ENCODE data around the gene ZNF750.

The ZNF750 gene

DNA sequence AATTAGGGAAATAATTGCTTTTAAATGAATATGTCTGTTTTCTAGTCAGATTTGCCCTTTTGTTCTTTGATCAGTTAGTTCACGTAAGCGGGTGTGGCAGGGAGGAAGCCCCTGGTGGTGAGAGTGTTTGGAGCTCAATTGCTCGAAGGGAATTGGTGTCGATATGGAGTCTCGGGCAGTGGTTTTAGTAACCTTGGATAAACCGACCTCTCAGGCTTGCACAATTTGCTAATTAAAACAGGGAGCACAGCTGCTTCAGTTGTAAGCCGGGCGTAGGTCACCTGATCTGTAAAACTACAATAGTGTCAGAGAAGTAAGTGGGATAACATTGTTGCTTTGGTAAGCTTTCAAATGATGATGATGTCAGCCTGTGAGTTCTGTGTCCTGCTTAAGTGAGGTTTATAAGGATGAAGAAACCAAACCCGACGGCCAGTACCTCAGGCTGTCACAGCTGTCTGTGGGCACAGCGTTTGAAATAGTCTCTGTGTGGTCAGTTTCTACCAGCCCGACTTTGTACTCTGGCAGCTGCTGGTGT lies 2.9 kb downstream of the ZNF750 start:
- H3K4me3 ChIP-seq (ENCODE audit: low read length) = no peak overlapping the region
- no peaks in the 10 kb centered on the region for H3K4me1 ChIP-seq (ENCODE audit: control insufficient read depth, insufficient read depth, low read length)
- no peak overlapping the region for H3K9ac ChIP-seq (ENCODE audit: low read length)
- no peaks in the 10 kb centered on the region for H3K9me3 ChIP-seq (ENCODE audit: control insufficient read depth, low read length)
- H3K36me3 ChIP-seq (ENCODE audit: control insufficient read depth, insufficient read depth, low read length) = no peaks in the 10 kb centered on the region
- H3K27me3 ChIP-seq (ENCODE audit: control insufficient read depth, insufficient read depth, low read length) = no peaks in the 10 kb centered on the region

DNA sequence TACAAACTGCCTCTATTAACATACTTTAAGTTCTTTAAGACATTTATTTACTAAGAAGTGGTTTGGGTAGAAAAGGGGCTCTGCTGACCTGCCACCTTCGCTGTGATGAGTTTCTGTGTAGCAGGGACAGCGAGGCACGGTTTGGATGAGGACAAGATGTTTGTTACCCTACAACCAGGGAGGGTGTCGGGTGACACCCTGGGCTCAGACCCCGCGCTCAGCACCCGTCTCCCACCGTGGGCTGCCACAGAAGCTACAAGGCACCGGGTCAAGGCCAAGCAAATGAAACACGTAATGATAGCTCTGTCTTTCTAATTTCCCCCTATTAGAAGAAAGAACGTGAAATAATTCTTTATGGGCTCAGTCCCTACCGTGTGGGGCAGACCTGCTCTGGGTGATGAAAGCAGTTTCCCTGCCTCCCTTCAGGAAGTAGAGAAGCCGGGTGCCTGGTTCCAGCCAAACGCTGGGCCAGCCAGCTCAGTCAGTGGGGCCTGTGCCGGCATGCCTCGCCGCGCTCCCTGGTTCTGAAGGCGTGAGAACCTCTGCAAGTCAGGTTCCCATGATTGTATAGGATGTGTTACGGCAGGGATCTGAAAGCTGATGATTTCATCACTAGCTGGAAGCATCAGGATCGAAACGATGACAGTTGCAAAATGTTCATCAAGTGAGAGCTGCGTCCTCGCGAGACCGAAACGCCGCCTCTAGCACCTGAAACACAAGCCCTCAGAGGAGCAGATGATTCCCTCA lies 3.9 kb downstream of the ZNF750 start:
- Histone ChIP-seq H3K9me3 (ENCODE audit: control insufficient read depth, low read length) (no peaks in the 10 kb centered on the region), H3K9ac (ENCODE audit: low read length) (no peak overlapping the region), H3K27me3 (ENCODE audit: control insufficient read depth, insufficient read depth, low read length) (no peaks in the 10 kb centered on the region), H3K36me3 (ENCODE audit: control insufficient read depth, insufficient read depth, low read length) (peaks cover 5% of the 10 kb centered on the region), H3K4me1 (ENCODE audit: control insufficient read depth, insufficient read depth, low read length) (no peaks in the 10 kb centered on the region), H3K4me3 (ENCODE audit: low read length) (no peak overlapping the region)

DNA sequence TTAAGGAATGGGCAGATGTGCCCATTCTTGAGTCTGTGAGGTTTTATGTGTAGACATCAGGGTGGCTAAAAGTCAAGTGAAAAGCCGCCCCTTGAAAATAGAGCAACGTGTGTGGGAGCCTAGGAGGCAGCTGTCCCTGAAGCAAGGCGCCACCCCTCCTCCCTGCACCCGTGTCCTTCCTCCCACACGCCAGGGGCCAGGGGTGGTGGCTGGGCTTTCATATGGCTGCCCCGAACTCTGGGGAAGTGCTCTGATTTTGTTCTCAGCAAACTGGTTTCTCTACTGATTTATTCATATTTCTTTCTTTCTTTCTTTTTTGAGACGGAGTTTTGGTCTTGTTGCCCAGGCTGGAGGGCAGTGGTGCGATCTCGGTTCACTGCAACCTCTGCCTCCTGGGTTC lies 4.7 kb downstream of the ZNF750 start:
- Histone ChIP-seq H3K9ac (ENCODE audit: low read length) (no peak overlapping the region), H3K27me3 (ENCODE audit: control insufficient read depth, insufficient read depth, low read length) (no peaks in the 10 kb centered on the region), H3K36me3 (ENCODE audit: control insufficient read depth, insufficient read depth, low read length) (peaks cover 10% of the 10 kb centered on the region), H3K9me3 (ENCODE audit: control insufficient read depth, low read length) (no peaks in the 10 kb centered on the region), H3K4me3 (ENCODE audit: low read length) (no peak overlapping the region), H3K4me1 (ENCODE audit: control insufficient read depth, insufficient read depth, low read length) (no peaks in the 10 kb centered on the region)

DNA sequence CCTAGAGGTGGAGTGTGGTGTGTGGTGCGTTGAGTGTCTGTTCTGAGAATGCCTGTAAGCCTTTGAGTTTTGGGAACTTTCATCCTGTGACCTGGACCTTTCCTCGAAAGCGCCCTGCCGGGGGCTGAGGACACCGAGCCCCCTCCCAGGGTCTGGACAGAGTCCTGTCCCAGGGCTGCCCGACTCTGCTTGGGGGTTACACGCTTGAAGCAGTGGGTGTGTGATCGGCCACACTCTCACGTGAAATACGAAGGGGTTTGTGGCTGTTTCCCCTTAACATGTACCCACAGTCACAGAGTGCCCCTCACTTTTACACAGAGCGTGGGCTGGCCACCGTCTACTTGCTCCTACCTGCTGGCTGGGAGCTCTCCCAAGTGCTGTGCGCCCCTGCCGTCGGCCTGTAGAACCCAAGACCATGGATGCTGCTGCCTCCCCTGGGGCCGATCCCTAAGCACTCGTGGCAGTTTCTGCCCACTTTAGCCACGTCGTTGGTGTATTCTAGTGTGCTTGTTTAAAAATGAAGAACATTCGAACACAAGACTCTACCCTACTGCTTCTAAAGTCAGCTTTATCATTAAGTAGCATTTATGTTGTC lies 6.8 kb downstream of the ZNF750 start:
- no peak overlapping the region for H3K4me3 ChIP-seq (ENCODE audit: low read length)
- no peaks in the 10 kb centered on the region for H3K9me3 ChIP-seq (ENCODE audit: control insufficient read depth, low read length)
- H3K4me1 ChIP-seq (ENCODE audit: control insufficient read depth, insufficient read depth, low read length) = no peaks in the 10 kb centered on the region
- H3K36me3 ChIP-seq (ENCODE audit: control insufficient read depth, insufficient read depth, low read length) = peaks cover 10% of the 10 kb centered on the region
- H3K9ac ChIP-seq (ENCODE audit: low read length) = no peak overlapping the region
- no peaks in the 10 kb centered on the region for H3K27me3 ChIP-seq (ENCODE audit: control insufficient read depth, insufficient read depth, low read length)

DNA sequence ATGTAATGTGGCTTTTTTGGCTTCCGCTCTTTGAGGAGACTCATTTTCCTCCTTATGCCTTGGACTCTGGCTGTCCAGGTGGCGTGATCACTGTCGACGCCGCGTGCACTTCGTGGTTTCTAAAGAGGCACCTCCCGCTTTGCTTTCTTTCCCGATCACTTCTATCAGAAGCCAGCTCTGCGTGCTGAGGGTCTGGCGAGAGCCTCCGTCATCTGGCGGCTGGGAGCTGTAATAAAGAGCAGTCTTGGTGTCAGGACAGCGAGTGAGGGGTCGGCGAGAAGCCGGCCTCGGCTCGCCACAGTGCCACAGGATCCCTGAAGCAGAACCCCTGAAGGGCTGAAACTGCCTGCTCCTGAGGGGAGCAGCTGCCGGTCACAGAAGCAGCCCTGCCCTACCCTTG lies 7.4 kb downstream of the ZNF750 start:
- Histone ChIP-seq H3K4me1 (ENCODE audit: control insufficient read depth, insufficient read depth, low read length) (no peaks in the 10 kb centered on the region), H3K9ac (ENCODE audit: low read length) (no peak overlapping the region), H3K9me3 (ENCODE audit: control insufficient read depth, low read length) (no peaks in the 10 kb centered on the region), H3K4me3 (ENCODE audit: low read length) (no peak overlapping the region), H3K36me3 (ENCODE audit: control insufficient read depth, insufficient read depth, low read length) (peaks cover 13% of the 10 kb centered on the region), H3K27me3 (ENCODE audit: control insufficient read depth, insufficient read depth, low read length) (no peaks in the 10 kb centered on the region)

DNA sequence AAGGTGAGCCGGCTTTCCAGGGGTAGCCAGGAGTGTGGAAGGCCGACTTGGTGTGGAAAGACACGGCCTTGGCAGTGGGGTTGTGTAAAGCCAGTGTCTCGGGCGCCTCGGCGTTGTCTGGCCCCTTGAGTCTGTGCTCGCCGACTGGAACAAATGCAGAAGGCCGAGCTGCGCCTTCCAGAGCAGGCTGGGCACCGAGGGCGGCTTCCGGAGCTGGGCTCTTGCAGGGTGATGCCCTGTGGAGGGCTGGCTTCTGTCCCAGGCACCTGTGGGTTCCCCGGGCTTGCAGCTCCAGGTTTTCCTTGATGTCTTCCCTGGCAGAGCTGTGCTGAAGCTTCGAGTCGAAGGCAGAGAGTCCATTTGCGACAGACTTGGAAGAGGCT lies 8.0 kb downstream of the ZNF750 start:
- H3K4me3 ChIP-seq (ENCODE audit: low read length) = no peak overlapping the region
- peaks cover 15% of the 10 kb centered on the region for H3K36me3 ChIP-seq (ENCODE audit: control insufficient read depth, insufficient read depth, low read length)
- no peak overlapping the region for H3K9ac ChIP-seq (ENCODE audit: low read length)

DNA sequence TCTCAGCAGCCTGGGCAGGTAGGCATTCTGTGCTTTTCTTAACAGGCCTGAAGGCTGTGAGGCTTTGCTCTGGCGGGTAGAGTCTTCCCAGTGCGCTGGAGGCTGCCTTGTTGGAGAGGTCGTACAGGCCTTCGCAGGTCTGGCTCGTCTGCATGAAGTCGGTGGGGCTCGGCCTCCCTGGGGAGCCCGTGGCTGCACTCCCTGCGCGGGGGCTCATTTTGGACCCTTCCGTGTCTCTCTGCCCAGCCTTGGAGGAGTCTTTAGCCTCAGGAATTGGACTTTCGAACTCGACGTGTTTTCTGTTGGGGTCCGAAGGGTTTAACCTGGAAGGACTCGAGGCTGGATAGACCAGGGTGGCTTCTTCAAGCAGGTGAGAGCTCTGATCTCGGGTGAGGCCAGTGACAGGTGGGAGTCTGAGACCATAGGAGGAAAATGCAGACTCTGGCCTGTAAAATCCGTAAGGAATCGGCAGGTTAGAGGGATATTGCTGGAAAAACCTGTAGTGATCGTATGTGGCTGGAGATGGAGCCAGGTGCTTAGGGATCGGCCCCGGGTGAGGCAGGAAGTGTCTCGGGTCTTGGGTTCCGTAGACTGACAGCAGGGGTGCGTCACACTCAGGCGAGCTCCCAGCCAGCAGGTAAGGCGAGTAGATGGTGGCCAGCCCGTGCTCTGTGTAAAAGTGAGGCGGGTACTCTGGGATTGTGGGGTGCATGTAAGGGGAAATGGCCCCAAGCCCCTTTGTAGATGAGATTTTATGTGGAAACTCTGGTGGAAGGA lies 8.6 kb downstream of the ZNF750 start:
- H3K4me3 ChIP-seq (ENCODE audit: low read length) = no peak overlapping the region
- no peaks in the 10 kb centered on the region for H3K27me3 ChIP-seq (ENCODE audit: control insufficient read depth, insufficient read depth, low read length)
- no peaks in the 10 kb centered on the region for H3K4me1 ChIP-seq (ENCODE audit: control insufficient read depth, insufficient read depth, low read length)
- H3K9me3 ChIP-seq (ENCODE audit: control insufficient read depth, low read length) = no peaks in the 10 kb centered on the region
- no peak overlapping the region for H3K9ac ChIP-seq (ENCODE audit: low read length)
- H3K36me3 ChIP-seq (ENCODE audit: control insufficient read depth, insufficient read depth, low read length) = peaks cover 15% of the 10 kb centered on the region

More for the DNA sequence above, 8.0 kb downstream of the ZNF750 start:
- no peaks in the 10 kb centered on the region for H3K9me3 ChIP-seq (ENCODE audit: control insufficient read depth, low read length)
- H3K27me3 ChIP-seq (ENCODE audit: control insufficient read depth, insufficient read depth, low read length) = no peaks in the 10 kb centered on the region
- H3K4me1 ChIP-seq (ENCODE audit: control insufficient read depth, insufficient read depth, low read length) = no peaks in the 10 kb centered on the region

DNA sequence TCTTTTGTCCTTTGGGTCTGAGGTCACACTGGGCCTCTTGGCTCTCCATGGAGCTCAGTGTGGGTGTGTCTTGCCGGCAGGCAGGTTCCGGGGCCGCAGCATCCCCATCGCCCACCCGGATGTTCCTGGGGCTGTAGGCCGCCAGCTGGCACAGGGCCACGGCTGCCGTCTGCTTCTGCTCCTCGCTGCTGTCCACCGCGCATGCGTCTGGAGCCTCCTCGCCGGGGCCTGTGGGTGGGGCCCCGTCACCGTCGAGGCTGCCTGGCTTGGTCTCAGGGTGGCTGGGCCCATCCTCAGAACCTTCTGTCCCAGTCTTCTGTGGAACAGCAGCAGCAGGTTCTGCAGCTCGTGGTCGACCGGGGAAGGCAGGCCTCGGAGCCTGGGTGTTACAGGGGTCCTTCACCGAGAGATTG lies 9.6 kb downstream of the ZNF750 start:
- Histone ChIP-seq H3K36me3 (ENCODE audit: control insufficient read depth, insufficient read depth, low read length) (peaks cover 15% of the 10 kb centered on the region), H3K9ac (ENCODE audit: low read length) (no peak overlapping the region), H3K4me1 (ENCODE audit: control insufficient read depth, insufficient read depth, low read length) (no peaks in the 10 kb centered on the region)

DNA sequence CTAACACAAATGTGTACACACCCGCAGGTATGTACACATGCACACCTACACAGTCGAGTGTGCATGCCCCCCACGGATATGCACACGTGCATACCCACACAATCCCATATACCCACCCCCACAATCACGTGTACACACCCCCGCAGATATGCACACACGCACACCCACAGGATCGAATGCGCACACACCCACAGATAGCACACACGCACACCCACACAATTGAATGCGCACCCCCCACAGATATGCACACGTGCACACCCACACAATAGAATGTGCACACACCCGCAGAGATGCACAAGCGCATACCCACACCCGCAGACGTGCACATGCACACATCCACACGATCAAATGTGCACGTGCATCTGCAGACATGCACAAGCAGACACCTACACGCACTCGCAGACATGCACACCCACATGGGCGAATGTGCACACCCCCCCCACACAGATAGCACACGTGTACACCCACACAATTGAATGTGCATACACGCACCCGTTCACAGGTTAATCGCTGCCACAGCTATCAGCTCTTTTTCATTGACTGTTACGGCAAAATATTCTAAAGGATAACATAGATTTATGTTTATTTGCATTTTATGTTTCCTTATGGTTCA lies 10.8 kb downstream of the ZNF750 start:
- Histone ChIP-seq H3K27me3 (ENCODE audit: control insufficient read depth, insufficient read depth, low read length) (no peaks in the 10 kb centered on the region), H3K4me3 (ENCODE audit: low read length) (no peak overlapping the region), H3K9ac (ENCODE audit: low read length) (no peak overlapping the region), H3K4me1 (ENCODE audit: control insufficient read depth, insufficient read depth, low read length) (no peaks in the 10 kb centered on the region), H3K36me3 (ENCODE audit: control insufficient read depth, insufficient read depth, low read length) (peaks cover 15% of the 10 kb centered on the region), H3K9me3 (ENCODE audit: control insufficient read depth, low read length) (no peaks in the 10 kb centered on the region)

More for the DNA sequence above, 9.6 kb downstream of the ZNF750 start:
- Histone ChIP-seq H3K9me3 (ENCODE audit: control insufficient read depth, low read length) (no peaks in the 10 kb centered on the region), H3K4me3 (ENCODE audit: low read length) (no peak overlapping the region), H3K27me3 (ENCODE audit: control insufficient read depth, insufficient read depth, low read length) (no peaks in the 10 kb centered on the region)

DNA sequence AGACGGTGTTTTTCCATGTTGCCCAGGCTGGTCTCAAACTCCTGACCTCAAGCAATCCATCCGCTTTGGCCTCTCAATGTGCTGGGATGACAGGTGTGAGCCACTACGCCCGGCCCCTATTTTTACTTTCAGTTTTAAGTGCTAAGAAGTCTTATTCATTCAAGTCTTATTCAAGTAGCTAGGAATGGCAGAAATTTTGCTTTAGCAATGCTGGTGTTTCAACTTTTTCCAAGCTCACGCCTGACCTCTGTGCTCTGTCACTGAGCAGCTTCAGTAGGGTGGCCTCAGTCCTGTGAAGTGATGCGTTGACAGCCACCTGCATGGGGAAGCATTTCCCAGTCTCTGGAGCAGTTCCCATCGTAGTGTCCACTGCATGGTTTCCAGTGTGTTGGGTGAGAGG lies 12.9 kb downstream of the ZNF750 start:
- H3K27me3 ChIP-seq (ENCODE audit: control insufficient read depth, insufficient read depth, low read length) = no peaks in the 10 kb centered on the region
- H3K9me3 ChIP-seq (ENCODE audit: control insufficient read depth, low read length) = no peaks in the 10 kb centered on the region
- peaks cover 3% of the 10 kb centered on the region for H3K4me1 ChIP-seq (ENCODE audit: control insufficient read depth, insufficient read depth, low read length)
- H3K9ac ChIP-seq (ENCODE audit: low read length) = no peak overlapping the region
- H3K4me3 ChIP-seq (ENCODE audit: low read length) = no peak overlapping the region
- H3K36me3 ChIP-seq (ENCODE audit: control insufficient read depth, insufficient read depth, low read length) = peaks cover 15% of the 10 kb centered on the region

DNA sequence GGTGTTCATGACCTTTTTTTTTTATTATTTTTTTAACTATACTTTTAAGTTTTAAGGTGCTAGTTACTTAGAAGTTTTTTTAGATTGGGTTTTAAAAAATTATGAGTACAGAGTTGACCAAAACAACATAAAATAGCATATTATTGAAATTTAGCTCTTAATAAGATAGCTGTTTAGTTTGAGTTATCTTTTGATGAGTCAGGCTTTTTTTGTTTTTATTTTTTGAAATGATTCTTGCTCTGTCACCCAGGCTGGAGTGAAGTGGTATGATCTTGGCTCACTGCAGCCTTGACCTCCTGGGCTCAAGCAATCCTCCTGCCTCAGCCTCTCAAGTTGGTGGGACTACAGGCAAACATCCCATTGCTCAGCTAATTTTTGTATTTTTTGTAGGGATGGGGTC lies 13.6 kb downstream of the ZNF750 start:
- Histone ChIP-seq H3K27me3 (ENCODE audit: control insufficient read depth, insufficient read depth, low read length) (no peaks in the 10 kb centered on the region), H3K9me3 (ENCODE audit: control insufficient read depth, low read length) (no peaks in the 10 kb centered on the region), H3K4me3 (ENCODE audit: low read length) (no peak overlapping the region), H3K4me1 (ENCODE audit: control insufficient read depth, insufficient read depth, low read length) (peaks cover 3% of the 10 kb centered on the region), H3K36me3 (ENCODE audit: control insufficient read depth, insufficient read depth, low read length) (peaks cover 13% of the 10 kb centered on the region), H3K9ac (ENCODE audit: low read length) (no peak overlapping the region)

Measured in mucosa of stomach (tissue), 1 donor.